HG03175 (cell line): ENCODE measurements around the gene C22orf23.
"Not testable (repeated sequence)": the region's sequence is repeated elsewhere in the genome, so short reads cannot be mapped to it uniquely, and the experiment has no call there.

Source experiments
- ATAC-seq: cut with Tn5 transposase; IDR thresholded peaks from one replicate; pipeline ENCODE4 v1.9.1; 2021; ENCODE audit warnings: mild to moderate bottlenecking, moderate library complexity; ENCODE audit not compliant: unreplicated experiment

Gene C22orf23

DNA sequence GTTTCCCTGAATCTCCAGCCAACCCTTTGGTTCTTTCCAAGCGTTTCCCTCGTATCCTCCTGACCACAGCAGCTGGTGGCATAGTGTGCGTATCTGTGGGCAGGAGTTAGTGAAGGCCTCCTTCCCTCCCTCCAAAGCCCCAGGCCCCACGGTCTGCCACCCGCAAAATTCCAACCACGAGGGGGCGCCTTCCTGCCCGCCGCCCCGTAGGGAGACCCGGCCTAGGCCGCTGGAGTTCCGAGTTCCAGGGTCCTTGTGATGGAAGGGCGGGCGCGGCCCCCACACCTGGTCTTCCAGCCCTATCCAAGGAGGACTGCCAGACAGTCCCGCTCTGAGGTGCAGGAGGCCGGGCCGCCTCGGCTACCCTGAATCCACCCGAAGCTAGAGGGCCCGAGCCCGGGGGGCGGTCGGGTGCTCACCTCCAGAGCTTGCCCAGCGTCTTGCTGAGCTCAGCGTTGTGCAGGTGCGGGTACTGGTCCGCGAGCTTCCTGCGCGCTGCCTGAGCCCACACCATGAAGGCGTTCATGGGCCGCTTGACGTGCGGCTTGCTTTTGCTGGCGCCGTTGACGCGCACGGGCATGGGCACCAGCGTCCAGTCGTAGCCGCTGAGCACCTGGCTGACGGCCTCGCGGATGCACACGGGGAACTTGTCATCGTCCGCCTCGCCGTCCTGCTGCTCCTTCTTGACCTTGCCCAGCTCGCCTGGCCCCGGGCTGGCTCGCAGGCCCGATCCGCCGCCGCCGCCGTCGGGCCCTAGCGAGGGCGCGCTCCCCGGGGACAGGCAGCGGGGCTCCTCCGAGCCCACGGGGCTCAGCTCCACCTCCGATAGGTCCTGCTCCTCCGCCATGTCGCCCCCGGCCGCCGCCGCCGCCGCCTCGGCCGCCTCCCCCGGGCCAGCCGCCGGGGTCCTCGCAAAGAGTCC is 29.8 kb upstream of the C22orf23 start:
- no peak for ATAC-seq

DNA sequence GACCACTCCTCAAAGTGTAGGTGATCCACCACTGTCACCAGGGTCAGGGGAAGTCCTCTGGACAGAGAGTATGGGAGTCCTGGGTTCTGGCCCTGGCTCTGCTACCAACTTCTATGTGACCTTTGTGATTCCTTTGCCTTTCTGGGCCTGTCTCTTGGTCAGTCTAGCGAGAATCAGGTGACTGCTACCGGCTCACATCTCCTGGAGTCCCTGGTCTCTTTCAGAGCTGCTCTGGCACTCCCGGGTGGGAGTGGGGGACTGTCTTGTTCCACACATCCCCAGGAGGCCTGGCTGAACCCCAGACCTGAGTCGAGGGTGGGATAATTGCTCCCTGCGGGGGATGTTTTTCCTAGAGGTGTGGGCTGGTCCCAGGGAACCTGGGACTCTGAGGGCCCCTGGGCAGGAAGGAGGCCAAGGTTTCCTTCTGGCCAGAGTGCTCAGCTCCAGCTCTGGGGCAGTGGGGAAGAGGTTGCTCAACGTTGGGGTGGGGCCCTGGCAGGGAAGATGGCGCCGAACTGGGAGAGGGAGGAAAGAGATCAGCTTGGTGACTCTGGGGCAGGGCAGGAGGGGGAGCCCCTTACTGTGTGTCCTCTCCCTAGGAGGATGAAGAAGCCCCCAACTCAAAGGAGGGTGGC is 28.9 kb upstream of the C22orf23 start:
- ATAC-seq: no peak

DNA sequence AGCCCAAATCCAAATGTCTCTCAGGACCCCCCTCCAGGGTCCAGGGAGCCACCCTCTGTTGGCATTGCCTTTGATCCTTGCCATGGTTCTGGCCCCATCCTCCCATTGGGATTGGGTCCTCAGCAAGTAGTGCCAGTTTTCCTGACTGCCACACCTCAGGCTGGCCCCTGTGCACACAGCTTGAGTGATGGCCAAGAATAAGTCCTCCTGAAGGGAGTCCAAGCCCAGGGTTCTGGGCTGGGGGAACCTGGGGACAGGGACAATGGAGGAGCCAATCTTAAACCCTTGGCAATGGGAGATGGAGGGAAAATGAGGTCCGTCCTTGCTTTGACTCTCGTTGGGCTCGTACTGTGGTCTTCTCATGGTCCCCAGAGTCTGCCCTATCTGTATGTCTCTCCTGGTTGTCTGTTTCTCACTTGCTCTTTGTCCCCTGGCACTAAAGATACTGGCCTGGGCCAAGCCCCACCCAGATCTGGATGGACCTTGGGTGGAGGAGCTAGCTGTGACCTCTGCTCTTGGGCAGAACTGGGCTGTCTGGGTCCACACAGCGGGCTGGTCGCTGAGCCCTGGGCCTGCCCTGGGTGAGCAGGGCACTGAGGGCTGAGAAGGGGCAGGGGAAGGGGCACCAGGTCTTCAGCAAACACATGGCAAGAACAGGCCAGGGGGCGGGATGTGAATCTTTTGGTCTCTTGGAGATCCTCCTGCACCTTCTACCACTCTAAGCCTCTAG is 28.0 kb upstream of the C22orf23 start:
- no peak for ATAC-seq

- no peak for ATAC-seq
Observed at GRCh38 chr22:37979782-37980181, 26.4 kb upstream of the C22orf23 start.

- ATAC-seq: no peak
Observed at GRCh38 chr22:37976547-37976946, 23.1 kb upstream of the C22orf23 start.

DNA sequence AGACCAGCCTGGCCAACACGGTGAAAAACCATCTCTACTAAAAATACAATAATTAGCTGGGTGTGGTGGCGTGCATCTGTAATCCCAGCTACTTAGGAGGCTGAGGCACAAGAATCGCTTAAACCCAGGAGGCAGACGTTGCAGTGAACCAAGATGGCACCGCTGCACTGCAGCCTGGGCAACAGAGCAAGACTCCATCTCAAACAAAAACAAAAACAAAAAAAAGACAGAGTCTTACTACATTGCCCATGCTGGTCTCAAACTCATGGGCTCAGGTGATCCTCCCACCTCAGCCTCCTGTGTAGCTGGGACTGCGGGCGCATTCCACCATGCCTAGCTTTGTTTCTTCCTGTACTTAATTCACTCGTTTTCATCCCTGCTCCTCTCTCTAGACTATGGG is 22.6 kb upstream of the C22orf23 start:
- not testable (repeated sequence) for ATAC-seq

DNA sequence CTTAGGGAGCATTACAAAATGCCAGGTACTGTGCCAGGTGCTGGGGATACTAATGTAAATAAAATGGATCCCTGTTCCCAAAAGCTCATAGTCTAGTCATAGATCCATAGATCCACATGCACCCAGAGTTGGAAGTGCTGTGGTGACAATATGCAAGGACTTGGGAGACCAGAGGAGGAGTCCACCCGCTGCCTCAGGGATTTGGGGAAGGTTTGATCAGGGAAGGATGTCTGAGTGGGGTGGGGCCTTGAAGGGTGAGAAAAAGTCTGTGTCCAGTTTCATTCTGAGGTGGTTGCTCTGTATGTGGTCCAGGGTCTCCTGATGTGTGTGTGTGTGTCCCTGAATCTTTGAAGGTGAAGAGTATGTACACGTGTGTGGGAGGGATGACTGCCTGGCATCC is 21.8 kb upstream of the C22orf23 start:
- no peak for ATAC-seq

DNA sequence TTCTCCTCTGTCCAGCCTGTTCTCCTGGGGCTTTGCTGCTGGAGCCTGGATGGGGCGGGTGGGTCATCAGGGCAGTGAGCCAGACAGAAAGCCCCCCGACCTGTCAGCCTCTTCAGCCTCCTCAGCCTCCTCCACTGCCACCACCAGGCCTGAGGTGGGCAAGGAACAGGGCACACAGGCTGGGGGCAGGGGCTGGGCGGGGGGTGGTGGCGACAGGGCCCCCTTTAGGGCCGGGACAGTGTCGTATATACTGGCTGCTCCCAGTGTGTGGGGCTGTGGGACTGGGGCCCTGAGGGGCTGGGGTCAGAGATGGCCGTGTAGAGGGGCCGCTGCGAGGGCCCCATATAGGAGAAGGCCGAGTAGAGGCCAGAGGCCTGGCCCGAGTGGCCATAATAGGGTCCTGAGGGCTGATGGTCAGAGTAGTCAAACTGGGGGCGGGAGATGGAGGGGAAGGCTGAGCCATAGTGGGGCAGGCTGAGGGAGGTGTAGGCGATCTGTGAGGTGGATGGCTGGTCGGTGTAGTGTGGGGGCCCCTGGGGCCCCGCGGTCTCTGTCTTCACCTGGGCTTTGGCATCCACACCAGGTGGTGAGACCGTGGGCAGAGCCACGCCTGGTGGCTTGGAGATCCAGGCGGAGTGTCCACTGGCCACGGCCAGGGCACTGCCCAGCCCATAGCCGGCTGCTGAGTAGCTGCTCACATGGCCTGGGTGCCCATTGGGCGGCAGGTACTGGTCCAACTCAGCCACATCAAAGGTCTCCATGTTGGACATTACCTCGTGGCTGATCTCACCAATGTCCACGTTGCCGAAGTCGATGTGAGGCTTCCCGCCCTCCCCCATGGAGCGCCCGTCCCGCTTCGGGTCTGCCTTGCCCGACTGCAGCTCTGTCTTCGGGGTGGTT is 20.1 kb upstream of the C22orf23 start:
- ATAC-seq: no peak

DNA sequence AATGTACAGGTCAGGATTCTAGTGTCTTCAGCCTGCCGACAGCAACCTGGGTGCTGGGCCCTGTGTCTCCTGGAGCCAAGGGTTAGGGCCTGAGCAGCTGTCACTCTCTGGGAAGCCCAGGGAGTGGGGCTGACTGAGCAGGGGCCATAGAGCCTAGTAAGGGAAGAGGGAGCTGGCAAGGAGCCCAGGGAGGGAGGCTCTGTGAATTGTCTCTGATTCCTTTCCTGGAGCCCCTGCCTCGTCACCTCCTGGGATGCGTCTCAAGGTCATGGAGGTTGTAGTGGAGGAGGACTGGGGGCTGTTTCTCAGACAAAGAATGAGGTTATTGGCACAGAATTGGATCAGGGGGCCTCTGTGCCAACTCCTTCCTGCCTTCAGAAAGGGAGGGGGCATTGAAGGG is 19.1 kb upstream of the C22orf23 start:
- no peak for ATAC-seq

- no peak for ATAC-seq
Observed at GRCh38 chr22:37971475-37972434, 18.4 kb upstream of the C22orf23 start.

DNA sequence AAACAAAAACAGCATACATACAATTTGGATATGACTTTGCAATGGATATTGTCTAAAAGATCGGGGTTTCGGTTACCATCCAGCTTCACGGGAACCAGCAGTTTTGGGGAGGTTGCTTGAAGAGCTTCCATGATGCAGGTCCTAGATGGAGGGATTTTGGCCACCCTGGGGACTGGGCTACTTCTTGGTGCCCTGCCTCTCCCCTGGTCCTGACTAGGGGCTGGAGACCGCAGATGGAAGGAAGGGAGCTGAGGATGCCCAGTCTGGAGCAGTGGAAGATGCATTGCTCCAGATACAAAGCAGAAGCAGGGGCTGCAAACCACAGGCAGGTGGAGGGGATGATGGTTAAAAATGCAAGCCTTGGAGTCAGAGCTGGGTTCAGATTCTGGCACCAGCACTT is 17.5 kb upstream of the C22orf23 start:
- no peak for ATAC-seq

GRCh38 chr22:37968452-37969251 is 15.3 kb upstream of the C22orf23 start:
- ATAC-seq: no peak

GRCh38 chr22:37967637-37968451 is 14.4 kb upstream of the C22orf23 start:
- ATAC-seq: no peak

DNA sequence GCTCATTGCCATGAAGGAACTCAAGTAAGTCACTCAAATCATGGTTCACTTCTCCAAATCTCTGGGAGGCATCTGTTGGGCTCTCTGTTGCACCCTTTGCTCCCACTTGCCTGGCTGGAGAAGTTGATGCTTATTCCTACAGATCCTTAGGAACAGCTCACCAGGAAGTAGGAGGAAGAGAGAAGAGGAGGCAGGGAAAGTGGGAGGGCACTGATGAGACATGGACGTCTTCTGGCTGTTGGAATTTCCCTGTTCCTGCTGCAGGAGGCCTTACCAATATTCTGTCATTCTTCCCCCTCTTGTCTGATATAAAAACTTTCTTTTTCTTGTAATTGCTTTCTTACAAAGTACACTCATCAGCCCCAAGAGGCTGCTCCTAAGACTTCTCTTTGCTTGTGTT is 13.7 kb upstream of the C22orf23 start:
- ATAC-seq: no peak

- ATAC-seq: no peak
Observed at GRCh38 chr22:37965940-37966664, 12.7 kb upstream of the C22orf23 start.

DNA sequence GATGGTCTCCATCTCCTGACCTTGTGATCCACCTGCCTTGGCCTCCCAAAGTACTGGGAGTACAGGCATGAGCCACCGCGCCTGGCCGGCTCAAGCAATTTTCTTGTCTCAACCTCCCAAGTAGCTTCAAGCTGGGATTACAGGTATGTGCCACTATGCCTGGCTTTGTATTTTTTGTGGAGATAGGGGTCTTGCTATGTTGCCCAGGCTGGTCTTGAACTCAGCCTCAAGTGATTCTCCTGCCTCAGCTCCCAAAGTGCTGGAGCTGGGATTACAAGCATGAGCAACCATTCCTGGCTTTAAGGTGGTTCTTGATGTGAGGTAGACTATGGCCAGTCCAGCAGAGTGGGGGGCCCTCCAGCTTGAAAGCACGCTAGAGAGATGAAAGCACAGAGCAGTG is 7.7 kb upstream of the C22orf23 start:
- no peak for ATAC-seq

- no peak for ATAC-seq
Observed at GRCh38 chr22:37959231-37959825, 5.9 kb upstream of the C22orf23 start.
